ENCODE measurements around the gene S100A5.

The S100A5 gene

DNA sequence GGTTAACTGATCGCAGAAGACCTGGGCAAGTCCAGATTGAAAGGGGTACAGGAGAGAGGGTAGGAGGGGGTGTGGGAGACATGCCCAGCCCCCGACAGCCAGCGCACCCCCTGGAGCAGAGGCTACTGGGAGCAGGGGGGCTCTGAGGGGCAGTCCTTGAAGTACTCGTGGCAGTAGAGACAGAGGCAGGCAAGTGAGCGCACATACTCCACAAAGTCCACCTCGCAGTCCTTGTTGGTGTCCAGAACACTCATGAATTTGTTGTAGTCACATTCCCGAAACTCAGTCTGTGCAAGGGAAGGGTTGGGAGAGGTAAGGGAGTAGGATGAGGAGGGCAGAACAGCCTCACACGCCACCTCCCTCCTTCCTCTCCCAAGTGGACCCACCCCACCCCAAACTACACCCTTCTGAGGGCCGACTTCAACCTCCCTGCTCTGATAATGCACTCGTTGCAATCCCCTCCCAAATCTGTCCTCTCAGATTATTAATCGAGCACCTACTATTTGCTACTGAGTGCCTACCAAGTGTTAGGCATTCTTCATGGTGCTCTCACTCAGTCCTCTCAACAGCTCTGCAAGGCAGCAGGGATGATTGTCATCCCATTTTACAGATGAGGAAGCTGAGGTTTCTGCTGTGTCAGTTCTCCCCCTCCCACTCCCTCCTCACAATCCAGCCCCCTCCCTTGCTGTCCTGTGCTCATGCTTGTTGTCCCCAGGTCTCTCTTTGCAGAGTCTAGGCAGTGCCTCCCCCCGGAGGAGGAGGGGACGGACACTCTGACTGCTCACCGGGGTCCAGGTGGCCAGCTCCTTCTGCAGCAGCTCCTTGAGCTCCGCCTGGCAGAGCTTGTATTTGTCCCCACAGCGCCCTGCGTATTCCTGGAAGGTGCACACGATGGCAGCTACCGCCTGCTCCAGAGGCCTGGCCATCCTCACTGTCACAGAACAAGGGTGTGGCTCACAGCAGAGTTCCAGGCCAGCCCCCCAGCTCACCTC lies 7.1 kb upstream of the S100A5 start:
- DNase-seq (ENCODE audit: low read depth) = no peak

GRCh38 chr1:153546796-153547559 lies 6.2 kb upstream of the S100A5 start:
- DNase-seq (ENCODE audit: low read depth) = no peak

GRCh38 chr1:153546371-153546770 lies 5.6 kb upstream of the S100A5 start:
- no peak for DNase-seq (ENCODE audit: low read depth)

DNA sequence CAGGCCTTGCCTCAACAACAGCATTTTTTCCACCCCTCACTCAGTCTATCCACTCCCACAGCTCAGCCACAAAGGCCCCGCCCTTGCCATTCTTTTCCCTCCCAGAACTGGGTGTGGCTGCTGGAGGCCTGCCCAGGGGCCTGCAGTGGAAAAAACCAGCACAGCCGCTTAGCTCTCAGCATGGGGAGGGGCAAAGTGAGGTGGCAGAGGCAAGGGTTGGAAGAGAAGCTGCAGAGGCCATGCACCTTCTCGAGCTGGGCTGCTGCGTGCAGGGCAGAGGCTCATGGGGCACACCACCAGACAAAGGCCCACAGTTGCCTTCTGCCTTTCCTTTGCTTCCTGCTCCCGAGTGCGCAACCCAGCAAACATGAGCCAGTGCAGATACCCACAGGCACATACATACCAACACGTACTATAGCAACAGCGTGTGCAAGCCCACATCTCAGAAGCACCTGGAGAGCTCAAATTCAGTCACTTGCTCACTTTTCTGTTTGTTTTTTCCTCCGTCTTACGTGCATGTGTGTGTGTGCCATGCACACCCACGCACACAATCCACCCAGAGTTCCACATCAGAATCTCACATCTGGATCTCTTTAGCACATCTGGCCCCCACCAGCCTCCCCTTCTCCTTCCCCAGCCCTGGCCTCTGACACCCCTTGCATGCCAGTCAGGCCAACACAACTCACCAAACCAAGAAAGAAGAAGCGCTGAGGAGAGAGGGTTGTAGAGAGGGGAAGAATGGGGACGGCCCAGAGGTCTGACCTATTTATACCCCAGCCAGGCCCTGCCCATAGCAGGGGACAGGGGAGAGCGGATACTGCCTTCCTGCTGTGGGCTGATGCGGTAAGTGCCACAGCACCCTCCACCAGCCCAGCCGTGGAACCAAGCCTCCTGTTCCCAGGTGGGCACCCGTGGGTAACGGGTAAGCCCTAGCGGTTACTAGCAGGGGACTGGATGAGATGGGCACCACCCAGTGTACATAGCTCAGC lies 4.6 kb upstream of the S100A5 start, which contains the start of gene S100A4:
S100A4 (minus strand) TSS at position 740 of the 989 bp plus-strand sequence. CDS start 1,012 bp downstream, outside the sequence.
- DNase-seq (ENCODE audit: low read depth) = peak; percentile 64

DNA sequence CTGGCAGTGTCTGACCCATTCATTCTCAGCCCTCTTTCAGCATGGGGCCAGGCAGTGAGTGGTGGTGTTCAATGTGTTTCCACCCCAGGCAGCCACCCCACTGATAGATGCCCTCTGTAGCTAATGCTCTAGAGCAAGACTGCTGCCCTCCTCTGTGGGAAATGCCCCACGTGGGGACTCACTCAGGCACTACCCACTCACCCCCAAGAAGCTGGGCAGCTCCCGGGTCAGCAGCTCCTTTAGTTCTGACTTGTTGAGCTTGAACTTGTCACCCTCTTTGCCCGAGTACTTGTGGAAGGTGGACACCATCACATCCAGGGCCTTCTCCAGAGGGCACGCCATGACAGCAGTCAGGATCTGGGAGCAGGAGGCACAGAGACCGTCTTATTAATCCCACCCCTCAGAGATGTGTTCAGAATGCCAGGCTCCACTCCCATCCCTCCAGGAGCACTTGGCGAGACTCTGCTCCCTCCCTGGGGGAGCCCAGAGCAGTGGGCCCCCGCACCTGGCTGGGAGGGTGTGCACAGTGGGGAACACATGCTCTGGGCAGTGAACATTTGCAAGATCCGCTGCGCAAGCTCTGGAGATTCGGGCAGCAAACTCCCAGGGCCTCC lies 3.8 kb upstream of the S100A5 start:
- no peak for DNase-seq (ENCODE audit: low read depth)

- DNase-seq (ENCODE audit: low read depth) = no peak
Observed at GRCh38 chr1:153543736-153544135, 3.0 kb upstream of the S100A5 start.

DNA sequence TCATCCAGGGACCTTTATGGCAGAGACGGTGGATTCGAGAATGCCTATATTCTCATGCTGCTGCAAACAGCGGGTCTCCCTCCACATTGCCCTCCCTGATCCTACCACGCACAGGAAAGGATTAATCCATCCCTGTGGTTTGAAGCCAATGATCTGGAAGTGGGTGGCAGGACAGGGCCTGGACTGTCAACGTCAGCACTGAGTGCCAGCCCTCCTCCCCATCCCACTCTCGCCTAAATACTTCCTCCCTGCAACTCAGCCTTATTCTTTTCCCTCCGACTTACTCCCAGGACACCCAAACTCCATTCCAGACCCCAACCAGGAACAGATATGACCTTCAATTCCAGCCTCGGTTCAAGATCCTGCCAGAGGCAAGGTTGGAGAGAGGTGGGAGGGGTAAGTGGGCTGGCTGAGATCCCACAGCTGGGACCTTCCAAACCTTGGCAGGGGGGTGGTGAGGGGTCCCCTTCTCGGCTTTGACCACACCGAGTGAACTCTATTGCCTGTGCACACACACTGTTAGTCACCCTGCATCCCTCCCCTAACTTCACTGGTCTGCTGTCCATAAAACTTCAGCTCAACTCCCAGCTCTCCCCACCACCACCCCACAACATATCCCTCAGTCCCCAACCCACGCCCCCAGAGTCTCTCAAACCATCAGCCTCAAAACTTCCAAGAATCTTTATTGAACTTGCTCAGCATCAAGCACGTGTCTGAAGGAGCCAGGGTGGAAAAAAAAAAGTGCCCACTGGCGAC lies 2.4 kb upstream of the S100A5 start:
- no peak for DNase-seq (ENCODE audit: low read depth)

GRCh38 chr1:153541641-153542590 lies 1.2 kb upstream of the S100A5 start:
- DNase-seq (ENCODE audit: low read depth) = no peak

GRCh38 chr1:153539395-153540093 lies 1.2 kb downstream of the S100A5 start:
- DNase-seq (ENCODE audit: low read depth) = no peak

DNA sequence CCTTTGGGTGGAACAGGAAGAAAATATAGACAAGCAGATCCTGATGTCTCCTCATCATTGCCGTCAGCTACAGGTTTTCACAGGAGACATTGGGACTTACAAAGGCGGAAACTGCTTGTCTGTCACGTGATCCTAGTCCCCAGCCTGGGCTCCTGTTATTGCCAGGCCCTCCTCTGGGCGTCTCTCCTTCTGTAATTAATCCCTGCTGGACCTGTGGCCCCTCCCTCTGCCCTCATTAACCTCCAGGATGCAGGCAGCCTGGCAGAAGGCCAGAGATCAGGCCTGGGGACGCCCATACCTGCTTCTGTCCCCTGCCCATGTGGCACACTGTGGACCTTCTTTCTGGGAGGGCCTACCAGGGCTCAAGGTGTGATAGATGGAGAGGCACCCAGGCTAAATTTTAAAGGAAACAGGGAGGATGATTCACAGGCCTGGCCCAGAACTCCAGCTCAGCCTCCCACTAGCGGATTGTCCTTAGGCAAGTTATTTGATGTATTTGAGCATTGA lies 2.4 kb downstream of the S100A5 start:
- DNase-seq (ENCODE audit: low read depth) = no peak

- no peak for DNase-seq (ENCODE audit: low read depth)
Observed at GRCh38 chr1:153537376-153537730, 3.4 kb downstream of the S100A5 start.

- no peak for DNase-seq (ENCODE audit: low read depth)
Observed at GRCh38 chr1:153536671-153537375, 3.9 kb downstream of the S100A5 start.

- DNase-seq (ENCODE audit: low read depth) = peak; percentile 77
Observed at GRCh38 chr1:153536012-153536670, 4.6 kb downstream of the S100A5 start.

GRCh38 chr1:153535242-153536011 lies 5.3 kb downstream of the S100A5 start, which contains the start of gene S100A6:
Gene S100A6, minus strand, starts transcription at chr1:153535991. Its CDS starts 652 bp downstream, at chr1:153535339.
- no peak for DNase-seq (ENCODE audit: low read depth)

- no peak for DNase-seq (ENCODE audit: low read depth)
Observed at GRCh38 chr1:153534925-153535241, 5.9 kb downstream of the S100A5 start.

- DNase-seq (ENCODE audit: low read depth) = no peak
Observed at GRCh38 chr1:153534226-153534924, 6.4 kb downstream of the S100A5 start.
